HG03108 (cell line): ENCODE measurements around the gene MDM1.

Source experiments
- ATAC-seq: cut with Tn5 transposase; IDR thresholded peaks from one replicate; pipeline ENCODE4 v1.9.1; 2021; ENCODE audit warnings: moderate library complexity; ENCODE audit not compliant: unreplicated experiment

The MDM1 gene

GRCh38 chr12:68331869-68332727 lies at the start of gene MDM1:
Gene MDM1, minus strand, starts transcription at chr12:68332362. Its CDS starts 117 bp downstream, at chr12:68332245.
- ATAC-seq: peak; percentile 98

- no peak for ATAC-seq
These were observed 49.5 kb upstream of the MDM1 start for GRCh38 chr12:68381476-68382219.

- ATAC-seq: no peak
These were observed 46.9 kb upstream of the MDM1 start for GRCh38 chr12:68378872-68379606.

GRCh38 chr12:68377881-68378280 lies 45.7 kb upstream of the MDM1 start:
- ATAC-seq: no peak

- no peak for ATAC-seq
These were observed 44.7 kb upstream of the MDM1 start for GRCh38 chr12:68376901-68377300.

- no peak for ATAC-seq
These were observed 43.9 kb upstream of the MDM1 start for GRCh38 chr12:68375756-68376695.

GRCh38 chr12:68374307-68374982 lies 42.3 kb upstream of the MDM1 start:
- ATAC-seq: peak; percentile 94

GRCh38 chr12:68370667-68371066 lies 38.5 kb upstream of the MDM1 start:
- no peak for ATAC-seq

- ATAC-seq: no peak
These were observed 37.9 kb upstream of the MDM1 start for GRCh38 chr12:68370006-68370590.

GRCh38 chr12:68368327-68368726 lies 36.2 kb upstream of the MDM1 start:
- no peak for ATAC-seq

GRCh38 chr12:68367903-68368302 lies 35.7 kb upstream of the MDM1 start:
- no peak for ATAC-seq

GRCh38 chr12:68367116-68367515 lies 35.0 kb upstream of the MDM1 start:
- ATAC-seq: no peak

GRCh38 chr12:68364893-68365725 lies 32.9 kb upstream of the MDM1 start:
- ATAC-seq: peak; percentile 84

GRCh38 chr12:68364328-68364727 lies 32.2 kb upstream of the MDM1 start:
- ATAC-seq: no peak

GRCh38 chr12:68361953-68362352 lies 29.8 kb upstream of the MDM1 start:
- no peak for ATAC-seq

- no peak for ATAC-seq
These were observed 27.5 kb upstream of the MDM1 start for GRCh38 chr12:68359674-68360073.

GRCh38 chr12:68358532-68359485 lies 26.6 kb upstream of the MDM1 start:
- ATAC-seq: peak; percentile 77
